ENCODE data around the gene DAPK2.

Gene DAPK2

GRCh38 chr15:63889831-63890230 is 156.5 kb downstream of the DAPK2 start:
- DNase-seq = no peak

DNA sequence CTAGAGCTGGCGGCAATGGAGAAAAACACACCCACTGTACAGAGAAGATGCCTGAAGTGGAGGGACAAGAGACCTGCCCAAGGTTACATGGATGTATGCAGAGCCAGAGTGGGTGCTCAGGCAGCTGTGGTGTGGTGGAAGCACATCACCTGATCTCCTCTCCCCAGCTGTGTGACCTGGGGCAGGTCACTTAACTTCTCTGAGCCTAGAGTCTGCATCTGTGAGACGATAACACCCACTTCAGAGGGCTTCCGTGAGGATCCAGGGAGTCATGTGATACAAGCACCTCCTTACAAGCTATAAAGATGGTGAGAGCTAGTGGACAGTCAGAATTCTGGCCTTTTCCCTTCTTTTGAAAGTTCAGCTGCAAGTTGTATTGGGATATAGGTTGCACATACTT is 157.5 kb downstream of the DAPK2 start:
- no peak for DNase-seq

DNA sequence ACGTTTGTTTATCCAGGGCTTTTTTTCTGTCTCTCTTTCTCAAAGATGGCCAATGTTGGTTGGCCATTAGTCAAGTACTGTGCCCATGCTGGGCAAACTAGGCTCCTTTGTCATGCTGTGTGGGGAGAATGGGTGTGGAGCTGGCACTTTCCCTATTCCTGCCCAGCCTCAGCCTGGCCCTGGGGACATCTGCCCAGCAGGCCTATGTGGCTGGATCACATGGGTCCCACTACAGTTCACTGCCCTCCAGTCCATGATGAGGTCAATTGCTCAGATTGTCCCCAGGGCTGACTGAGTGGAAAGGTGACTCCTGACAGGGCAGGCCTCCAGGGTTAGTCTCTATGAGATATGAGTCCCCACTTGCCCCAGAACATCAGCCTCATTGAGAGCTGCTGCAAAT is 158.1 kb downstream of the DAPK2 start:
- no peak for DNase-seq

DNA sequence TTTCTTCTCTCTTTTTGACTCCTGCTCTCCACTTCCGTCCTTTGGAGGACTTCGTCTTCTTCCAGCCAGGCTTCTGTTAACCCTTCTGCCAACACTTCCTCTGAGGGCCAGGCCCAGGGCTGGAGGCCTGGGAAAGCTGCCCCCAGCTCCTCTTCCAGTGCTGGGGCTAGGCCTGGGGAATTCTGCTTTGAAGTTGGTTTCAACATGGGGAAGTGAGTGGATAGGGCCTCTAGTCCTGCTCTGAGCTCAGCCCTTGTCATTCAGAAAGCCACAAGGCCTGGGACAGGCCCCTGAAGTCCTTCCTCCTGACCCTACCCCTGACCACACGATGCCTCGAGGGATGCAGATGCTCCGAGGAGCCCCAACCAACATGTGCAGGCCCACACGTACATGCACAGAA is 158.7 kb downstream of the DAPK2 start:
- no peak for DNase-seq

DNA sequence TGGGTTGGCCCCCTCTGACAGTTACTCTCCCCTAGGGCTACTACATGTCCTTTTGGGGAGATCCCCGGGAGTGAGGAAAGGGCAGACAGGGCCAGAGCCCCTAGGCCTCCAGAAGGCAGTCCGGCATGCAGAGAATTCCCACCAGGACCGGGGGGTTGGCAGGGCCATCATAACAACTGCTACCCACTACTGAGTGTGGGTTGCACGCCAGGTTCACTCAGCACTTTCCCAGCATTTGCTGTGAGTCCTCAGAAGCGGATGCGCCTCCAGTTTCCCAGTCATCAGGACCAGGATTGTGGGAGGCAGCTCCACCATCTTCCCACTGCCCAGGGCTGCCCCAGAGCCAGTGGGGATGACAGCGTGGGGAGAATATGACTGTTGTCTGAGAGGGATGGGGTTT is 161.3 kb downstream of the DAPK2 start:
- no peak for DNase-seq

- DNase-seq = no peak
These were observed 164.9 kb downstream of the DAPK2 start for GRCh38 chr15:63881431-63881830.

DNA sequence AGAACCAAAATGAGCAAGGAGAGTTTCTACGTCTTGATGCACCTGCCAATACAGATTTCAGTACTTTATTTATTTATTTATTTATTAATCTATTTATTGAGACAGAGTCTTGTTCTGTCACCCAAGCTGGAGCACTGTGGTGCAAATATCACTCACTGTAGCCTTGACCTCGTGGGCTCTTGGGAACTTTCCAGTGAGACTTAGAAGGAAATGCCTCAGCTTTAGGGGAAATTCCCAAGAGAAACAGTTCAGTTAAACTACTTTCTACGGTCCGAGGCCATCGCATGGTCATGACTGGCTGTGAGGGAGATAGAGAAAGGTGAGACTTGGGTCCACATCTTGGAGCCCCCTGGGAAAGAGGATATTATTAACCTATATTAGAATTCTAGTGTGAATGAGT is 165.5 kb downstream of the DAPK2 start:
- no peak for DNase-seq

DNA sequence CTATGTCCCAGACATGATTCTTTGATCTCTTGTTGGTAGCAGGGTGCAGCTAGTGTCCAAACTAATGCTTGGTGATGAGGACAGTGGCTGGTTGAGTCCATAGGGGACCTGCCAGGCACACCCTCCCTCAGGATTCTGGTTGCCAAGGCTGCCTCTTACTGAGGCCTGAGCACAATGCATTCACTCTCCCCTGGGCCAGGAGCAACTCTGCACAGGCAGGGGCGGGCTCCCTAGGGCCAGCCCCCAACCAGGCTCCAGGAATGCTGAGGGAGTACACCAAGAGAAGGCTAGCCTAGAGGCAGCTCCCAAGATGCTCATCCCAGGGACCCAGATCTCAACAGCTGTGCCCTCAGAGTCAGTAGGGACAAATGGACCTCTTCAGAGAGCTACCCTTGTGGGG is 166.3 kb downstream of the DAPK2 start:
- DNase-seq = no peak

DNA sequence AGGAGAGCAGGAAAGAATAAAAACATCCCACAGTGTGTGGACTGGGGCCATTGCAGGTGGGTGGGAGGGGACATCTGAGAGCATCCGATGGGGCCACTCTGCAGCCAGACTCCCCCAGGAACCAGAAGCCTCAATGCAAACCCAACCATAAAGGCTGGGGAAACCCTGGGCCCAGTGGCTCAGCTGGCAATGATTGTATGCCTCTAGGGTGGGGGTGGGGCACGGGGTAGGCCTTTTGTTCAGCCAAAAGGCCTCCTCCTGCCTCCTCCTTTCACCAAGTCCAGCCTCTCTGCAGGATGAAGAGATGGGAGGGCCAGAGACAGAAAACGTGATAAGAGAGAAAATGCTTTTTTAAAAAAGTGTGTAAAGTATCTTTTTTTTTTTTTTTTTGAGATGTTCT is 167.1 kb downstream of the DAPK2 start:
- DNase-seq = no peak

DNA sequence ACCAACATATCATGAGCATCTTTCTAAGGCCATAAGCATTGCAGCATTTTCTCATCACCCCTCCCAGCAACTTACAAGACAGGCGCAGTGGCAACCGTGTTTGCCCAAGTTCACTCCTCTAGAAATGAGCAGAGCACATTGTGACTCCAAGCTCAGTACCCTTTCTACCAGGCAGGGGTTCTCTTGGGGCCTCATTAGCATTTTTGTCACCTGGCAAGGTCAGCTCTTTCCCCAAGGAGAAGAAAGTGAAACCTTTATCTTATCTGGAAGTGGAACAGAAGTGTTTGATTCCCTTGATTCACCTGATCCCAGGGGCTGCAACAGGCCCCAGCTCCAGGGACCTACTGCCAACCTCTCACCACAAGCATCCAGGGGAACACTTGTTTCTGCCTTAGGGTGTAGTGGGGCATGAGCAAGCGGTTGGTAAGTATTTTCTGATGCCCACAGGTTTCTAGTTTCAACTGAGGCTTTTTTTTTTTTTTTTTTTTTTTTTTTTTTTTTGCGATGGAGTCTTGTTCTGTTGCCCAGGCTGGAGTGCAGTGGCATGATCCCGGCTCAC is 168.5 kb downstream of the DAPK2 start:
- DNase-seq = no peak

DNA sequence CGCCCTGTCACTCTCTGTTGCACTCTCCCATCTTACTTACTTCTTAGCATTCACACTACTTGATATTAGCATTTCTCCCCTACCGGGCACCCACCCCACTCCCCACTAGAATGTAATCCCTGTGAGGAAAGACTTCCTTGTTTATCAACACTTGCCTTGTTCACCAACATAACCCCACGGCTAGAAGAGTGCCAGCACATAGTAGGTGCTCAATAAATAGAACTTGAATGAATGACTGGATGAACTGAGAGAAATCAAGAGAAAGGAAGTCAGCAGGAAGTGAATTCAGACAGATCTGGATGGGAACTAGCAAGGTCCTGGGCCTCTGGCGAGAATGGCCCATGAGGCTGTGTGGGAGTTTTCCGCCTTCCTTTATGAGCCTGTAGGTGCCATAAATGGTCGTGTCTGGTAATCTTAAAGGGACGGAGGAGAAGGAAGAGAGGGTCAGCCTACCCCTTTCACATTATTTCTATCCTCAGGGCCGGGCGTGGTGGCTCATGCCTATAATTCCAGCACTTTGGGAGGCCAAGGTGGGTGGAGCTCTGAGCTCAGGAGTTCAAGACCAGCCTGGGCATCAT is 170.1 kb downstream of the DAPK2 start:
- no peak for DNase-seq

- DNase-seq = no peak
These were observed 171.7 kb downstream of the DAPK2 start for GRCh38 chr15:63874616-63875015.

DNA sequence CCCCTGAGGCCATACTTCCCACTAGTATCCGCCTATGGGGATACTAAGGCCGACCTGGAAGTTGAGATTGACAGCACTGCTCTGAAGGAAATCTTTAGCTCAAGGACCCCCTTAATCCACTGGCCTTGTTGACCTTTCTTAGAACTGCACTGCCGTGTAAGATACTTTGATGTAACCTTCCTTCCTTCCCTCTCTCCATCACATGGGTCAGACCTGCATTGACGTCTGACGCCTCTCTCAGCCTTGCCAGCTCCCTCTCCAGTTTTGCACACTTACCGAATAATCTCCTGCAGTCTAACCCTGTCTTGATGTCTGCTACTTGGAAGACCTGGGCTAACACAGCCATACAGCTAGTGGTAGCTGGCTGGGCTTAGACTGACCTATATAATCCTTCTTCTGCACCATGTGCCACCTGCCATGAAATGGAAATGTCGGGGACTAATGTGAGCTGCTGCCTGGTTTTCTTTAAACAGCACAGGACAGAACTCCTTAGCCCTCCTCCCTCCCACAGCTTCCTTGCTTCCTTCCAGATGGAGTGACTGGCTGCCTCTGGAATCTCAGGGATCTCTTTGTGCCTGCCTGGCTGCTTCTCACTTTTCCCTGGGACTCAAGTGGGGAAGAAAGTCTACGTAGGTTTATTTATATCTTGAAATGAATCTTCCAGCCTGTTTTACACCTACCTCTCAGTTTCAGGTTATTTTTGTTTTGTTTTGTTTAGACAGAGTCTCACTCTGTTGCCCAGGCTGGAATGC is 173.3 kb downstream of the DAPK2 start:
- DNase-seq = no peak

- DNase-seq = no peak
These were observed 175.6 kb downstream of the DAPK2 start for GRCh38 chr15:63870487-63871209.

DNA sequence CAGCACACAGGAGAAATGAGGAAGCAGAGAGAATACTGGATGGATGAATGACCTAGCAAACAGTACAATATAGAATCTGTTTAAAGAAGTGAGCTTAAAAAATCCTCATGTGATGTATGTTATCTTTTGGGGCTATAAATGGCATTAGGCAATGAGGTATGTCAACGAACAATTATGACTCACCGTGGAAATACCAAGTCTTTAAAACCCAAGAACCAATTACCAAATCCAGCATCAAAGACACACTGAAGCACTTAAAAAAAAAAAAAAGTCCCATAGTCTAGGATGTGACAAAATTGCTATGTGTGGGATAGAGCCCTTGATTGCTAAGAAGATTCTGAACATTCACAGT is 176.3 kb downstream of the DAPK2 start:
- no peak for DNase-seq

DNA sequence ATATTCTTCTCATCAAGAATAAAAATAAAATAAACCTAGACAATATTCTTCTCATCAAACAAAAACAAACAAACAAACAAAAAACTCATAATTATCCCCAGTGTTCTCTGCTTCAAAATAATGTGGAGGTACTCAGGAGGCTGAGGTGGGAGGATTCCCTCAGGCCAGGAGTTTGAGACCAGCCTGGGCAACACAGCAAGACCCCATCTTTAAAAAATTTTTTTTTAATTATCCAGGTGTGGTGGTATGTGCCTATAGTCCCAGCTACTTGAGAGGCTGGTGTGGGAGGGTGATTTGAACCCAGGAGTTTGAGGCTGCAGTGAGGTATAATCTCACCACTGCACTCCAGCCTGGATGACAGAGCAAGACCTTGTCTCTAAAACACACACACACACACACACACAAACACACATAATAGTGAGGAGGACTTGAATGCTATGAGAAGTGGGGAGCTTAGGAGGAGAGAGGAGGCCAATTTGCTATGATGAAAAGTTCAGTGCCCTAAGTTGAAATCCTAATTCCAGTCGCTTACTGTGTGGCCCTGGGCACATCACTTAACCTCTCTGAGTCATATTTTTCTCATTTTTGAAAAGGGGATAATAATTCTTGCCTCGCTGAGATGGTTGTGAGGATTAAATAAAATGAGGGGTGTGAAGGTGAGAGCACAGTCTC is 176.8 kb downstream of the DAPK2 start:
- DNase-seq = no peak

DNA sequence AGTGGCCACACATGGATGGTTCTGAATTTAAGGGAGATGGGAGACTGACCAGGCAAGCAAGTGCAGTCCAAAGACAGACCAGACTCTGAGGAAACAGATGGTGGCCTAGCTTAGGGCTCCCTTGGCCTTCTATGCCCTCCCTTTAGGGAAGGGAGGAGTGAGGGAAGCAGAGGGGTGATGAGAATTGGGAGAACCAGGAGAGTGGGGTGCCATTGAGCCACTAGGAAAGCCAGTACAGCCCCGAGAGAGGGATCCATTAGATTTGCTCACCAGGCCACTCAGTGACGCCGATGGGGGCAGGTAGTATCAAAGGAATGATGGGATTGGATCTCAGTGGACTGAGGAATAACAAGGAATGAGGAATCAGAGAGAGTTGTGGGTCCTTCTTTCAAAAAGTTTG is 182.1 kb downstream of the DAPK2 start:
- DNase-seq = no peak

DNA sequence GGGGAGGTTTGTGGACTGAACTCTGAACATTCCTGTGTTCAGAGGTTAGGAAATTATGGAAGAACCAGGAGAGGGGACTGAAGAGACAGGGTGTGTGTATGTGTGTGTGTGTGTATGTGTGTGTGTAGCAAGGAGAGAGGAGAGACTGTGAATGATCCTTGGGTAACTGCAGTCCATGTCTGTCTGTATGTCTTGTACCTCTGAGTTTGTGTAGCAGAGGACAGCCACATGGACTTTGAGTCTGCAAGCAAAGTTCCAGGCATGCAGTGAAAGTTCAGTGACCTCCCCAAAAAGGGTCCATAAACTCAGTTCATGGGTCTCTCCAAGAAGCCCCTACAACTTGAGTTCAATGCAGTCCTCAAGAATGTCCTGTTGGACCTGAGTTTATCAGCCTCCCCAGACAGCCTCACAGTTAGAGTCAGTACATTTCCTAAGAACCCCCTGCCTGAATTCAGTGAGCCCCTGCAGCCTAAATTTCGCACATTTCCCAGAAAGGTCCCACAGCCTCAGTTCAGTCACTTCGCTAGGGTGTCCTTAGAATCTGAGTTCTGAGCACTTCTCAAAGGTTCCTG is 184.3 kb downstream of the DAPK2 start:
- DNase-seq = no peak

- DNase-seq = no peak
These were observed 185.7 kb downstream of the DAPK2 start for GRCh38 chr15:63860555-63860954.

DNA sequence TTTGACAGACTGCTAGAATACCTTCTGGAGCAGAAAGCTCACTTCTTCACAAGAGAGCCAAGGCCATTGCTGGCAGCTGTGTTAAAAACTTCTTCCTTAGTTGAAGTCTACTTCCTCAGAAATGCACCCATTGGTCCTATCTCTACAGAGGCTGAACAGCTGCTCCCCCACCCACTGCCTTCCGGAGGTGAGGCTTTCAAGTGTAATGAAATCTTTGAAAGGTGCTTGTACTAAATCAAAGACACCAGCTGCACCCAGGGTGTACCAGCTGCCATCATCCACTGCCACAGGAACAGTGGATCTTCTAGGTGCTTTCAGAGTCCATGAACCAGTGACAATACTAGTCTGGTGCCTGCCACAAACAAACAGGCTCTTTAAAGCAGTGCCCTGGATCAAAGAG is 186.1 kb downstream of the DAPK2 start:
- DNase-seq = no peak

GRCh38 chr15:63858881-63859280 is 187.4 kb downstream of the DAPK2 start:
- no peak for DNase-seq

DNA sequence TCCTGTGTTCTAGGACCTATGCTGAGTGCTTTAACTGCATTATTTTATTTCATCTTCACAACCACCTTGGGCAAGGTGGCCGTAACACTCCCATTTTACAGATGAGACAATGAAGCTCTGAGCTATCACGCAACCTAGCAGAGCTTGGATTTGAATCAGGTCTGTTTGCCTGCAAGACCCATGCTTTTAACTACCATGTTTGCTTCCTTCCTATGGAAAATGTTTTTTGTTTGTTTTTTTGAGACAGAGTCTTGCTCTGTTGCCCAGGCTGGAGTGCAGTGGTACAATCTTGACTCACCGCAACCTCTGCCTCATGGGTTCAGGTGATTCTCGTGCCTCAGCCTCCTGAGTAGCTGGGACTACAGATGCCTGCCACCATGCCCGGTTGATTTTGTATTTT is 187.8 kb downstream of the DAPK2 start:
- DNase-seq = no peak

DNA sequence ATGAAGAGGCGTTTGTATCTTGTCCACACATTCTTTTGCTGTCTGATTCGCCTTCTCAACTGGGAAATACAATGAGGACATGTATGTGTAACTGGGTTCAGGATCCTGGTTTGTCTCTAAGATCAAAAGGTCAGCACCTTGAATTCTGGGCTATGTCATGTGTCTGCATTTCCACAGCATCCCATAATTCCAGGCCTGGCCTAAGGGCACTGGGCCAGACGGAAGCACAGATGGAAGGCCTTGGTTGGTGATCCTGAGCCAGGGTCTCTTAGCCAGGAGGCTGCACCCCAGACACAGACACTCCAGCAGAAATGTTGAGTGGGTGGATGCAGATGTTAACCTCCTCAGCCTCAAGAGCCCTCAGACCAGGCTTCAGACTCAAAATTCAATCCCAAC is 188.8 kb downstream of the DAPK2 start:
- DNase-seq = no peak
